Caco-2 (cell line): ENCODE data around the gene TIGIT. TPM values are rescaled to one million over a fixed set of nuclear protein-coding genes. Genes with fewer than 3 reads are reported as not detected.

ENCODE experiments used
- BruUV-seq: library from RNA; stranded (reverse); fragments of 400-500 nt; replicated peaks from 2 replicates; lab custom pipeline; 2021; lab: Mats Ljungman, UMichigan
- CTCF ChIA-PET: fragments of 300-600 bp; sonication (Branson Sonifier 250); formaldehyde crosslinking; loops from one replicate; lab custom pipeline; 2022; ENCODE audit warnings: antibody characterized with exemption; lab: Charles Lee
- POLR2A ChIA-PET: fragments of 300-600 bp; sonication (Branson Sonifier 250); formaldehyde crosslinking; loops from one replicate; lab custom pipeline; 2022; ENCODE audit warnings: antibody characterized with exemption; lab: Charles Lee
- DNase-seq, 2 experiments: peaks; one replicate each; pipeline versions ENCODE4 v3.0.0 to v3.0.0-alpha.2; 2020 to 2022
- H3K27me3 ChIP-seq: replicated peaks from 2 replicates; pipeline ENCODE4 v1.6.0; 2011; ENCODE audit warnings: low read length; ENCODE audit not compliant: control insufficient read depth, insufficient read depth
- H3K36me3 ChIP-seq: 2 replicates; pipeline ENCODE4 v1.5.1; 2011; ENCODE audit warnings: low read length; ENCODE audit not compliant: control insufficient read depth, insufficient read depth
- H3K4me1 ChIP-seq: fragments of 250-450 bp; sonication (Bioruptor Pico); 2 replicates; pipeline ENCODE4 v1.5.1; 2020; ENCODE audit warnings: mild to moderate bottlenecking
- H3K4me3 ChIP-seq: 2 replicates; pipeline ENCODE4 v1.5.1; 2011; ENCODE audit warnings: low read depth, mild to moderate bottlenecking, control low read depth, low read length
- H3K9me3 ChIP-seq: fragments of 250-450 bp; sonication (Bioruptor Pico); 2 replicates; pipeline ENCODE4 v1.5.1; 2020; ENCODE audit warnings: mild to moderate bottlenecking, moderate library complexity
- H3K27ac Mint-ChIP-seq: one replicate; pipeline ENCODE4 v1.8.0; 2022; ENCODE audit warnings: mixed read lengths; ENCODE audit not compliant: unreplicated experiment
- H3K27me3 Mint-ChIP-seq: one replicate; pipeline ENCODE4 v1.8.0; 2022; ENCODE audit warnings: mixed read lengths; ENCODE audit not compliant: insufficient read depth, unreplicated experiment
- H3K36me3 Mint-ChIP-seq: one replicate; pipeline ENCODE4 v1.8.0; 2022; ENCODE audit warnings: mild to moderate bottlenecking, mixed read lengths; ENCODE audit not compliant: insufficient read depth, unreplicated experiment
- H3K4me1 Mint-ChIP-seq: one replicate; pipeline ENCODE4 v1.8.0; 2022; ENCODE audit warnings: low read depth, mixed read lengths; ENCODE audit not compliant: unreplicated experiment
- H3K4me3 Mint-ChIP-seq: one replicate; pipeline ENCODE4 v1.8.0; 2022; ENCODE audit warnings: mild to moderate bottlenecking, moderate library complexity, mixed read lengths; ENCODE audit not compliant: unreplicated experiment
- H3K9me3 Mint-ChIP-seq: one replicate; pipeline ENCODE4 v1.8.0; 2022; ENCODE audit warnings: mixed read lengths; ENCODE audit not compliant: unreplicated experiment
- intact Hi-C: fragments of 100-400 bp; cut with micrococcal nuclease; formaldehyde crosslinking; loops from one replicate; pipeline ENCODE4 v1.10.0; 2022; ENCODE audit not compliant: unreplicated experiment
- total RNA-seq: library from RNA; stranded (reverse); gene quantifications from 2 replicates; pipeline ENCODE4 v1.2.3, GENCODE V29; 2022
- TF ChIP-seq, protein P1 (sequence below), 2 experiments: fragments of 200-600 bp in 1 of 2; IDR thresholded peaks; 1 replicate in 1 of 2; 2 replicates in 1 of 2; pipeline versions ENCODE4 v1.5.1 to v1.8.0; 2011 to 2022; ENCODE audit warnings: antibody characterized with exemption in 1 of 2, control low read depth in 1 of 2, inconsistent platforms in 1 of 2, low read depth in 1 of 2, low read length in 1 of 2, mild to moderate bottlenecking in 1 of 2, moderate library complexity in 1 of 2; ENCODE audit not compliant: insufficient read depth in 1 of 2, severe bottlenecking in 1 of 2, unreplicated experiment in 1 of 2

The TIGIT gene
- total RNA-seq, 1 experiment from 2014 or later: not detected

DNA sequence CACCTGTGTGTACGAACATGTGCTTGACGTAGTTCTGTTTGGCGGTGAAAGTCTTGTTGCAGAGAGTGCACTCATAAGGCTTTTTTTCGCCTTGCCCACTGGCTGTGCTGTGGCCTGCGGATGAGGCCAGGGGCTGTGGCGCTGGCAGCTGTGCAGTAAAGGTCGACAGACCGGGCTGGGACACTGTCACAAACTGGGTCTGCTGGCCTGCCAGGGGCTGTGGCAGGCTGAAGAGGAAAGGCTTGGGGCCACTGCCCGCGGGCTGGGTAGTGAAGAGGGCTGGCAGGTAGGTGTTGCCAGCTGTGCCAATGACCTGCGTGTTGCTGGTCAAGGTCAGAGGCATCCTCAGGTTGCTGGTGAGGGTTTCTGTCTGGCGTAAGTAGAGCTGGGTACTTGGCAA lies 56.4 kb downstream of the TIGIT start:
- H3K4me1 ChIP-seq: no peaks in the 10 kb centered on the region
- no peaks in the 10 kb centered on the region for H3K9me3 ChIP-seq
- no TSS peak for BruUV-seq
- Mint-ChIP-seq H3K4me1 (no peaks in the 10 kb centered on the region), H3K9me3 (no peaks in the 10 kb centered on the region), H3K4me3 (no peak overlapping the region), H3K27me3 (no peaks in the 10 kb centered on the region), H3K27ac (no peak overlapping the region), H3K36me3 (peaks cover 27% of the 10 kb centered on the region)
- intact Hi-C loops: no loop called here
- no peaks in the 10 kb centered on the region; the same call in 1 of the 2 replicates for H3K36me3 ChIP-seq
- no peaks in the 10 kb centered on the region for H3K27me3 ChIP-seq
- POLR2A ChIA-PET: no interaction called here
- CTCF ChIA-PET: no interaction called here
- no peak for DNase-seq
- H3K4me3 ChIP-seq: no peak overlapping the region
- TF ChIP-seq, protein P1, sequence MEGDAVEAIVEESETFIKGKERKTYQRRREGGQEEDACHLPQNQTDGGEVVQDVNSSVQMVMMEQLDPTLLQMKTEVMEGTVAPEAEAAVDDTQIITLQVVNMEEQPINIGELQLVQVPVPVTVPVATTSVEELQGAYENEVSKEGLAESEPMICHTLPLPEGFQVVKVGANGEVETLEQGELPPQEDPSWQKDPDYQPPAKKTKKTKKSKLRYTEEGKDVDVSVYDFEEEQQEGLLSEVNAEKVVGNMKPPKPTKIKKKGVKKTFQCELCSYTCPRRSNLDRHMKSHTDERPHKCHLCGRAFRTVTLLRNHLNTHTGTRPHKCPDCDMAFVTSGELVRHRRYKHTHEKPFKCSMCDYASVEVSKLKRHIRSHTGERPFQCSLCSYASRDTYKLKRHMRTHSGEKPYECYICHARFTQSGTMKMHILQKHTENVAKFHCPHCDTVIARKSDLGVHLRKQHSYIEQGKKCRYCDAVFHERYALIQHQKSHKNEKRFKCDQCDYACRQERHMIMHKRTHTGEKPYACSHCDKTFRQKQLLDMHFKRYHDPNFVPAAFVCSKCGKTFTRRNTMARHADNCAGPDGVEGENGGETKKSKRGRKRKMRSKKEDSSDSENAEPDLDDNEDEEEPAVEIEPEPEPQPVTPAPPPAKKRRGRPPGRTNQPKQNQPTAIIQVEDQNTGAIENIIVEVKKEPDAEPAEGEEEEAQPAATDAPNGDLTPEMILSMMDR (IDR thresholded peaks at IDR 0.05; ENCODE audit: insufficient read depth in 1 of 2, low read depth in 1 of 2, low read length in 1 of 2, severe bottlenecking in 1 of 2, unreplicated experiment in 1 of 2): no peak

DNA sequence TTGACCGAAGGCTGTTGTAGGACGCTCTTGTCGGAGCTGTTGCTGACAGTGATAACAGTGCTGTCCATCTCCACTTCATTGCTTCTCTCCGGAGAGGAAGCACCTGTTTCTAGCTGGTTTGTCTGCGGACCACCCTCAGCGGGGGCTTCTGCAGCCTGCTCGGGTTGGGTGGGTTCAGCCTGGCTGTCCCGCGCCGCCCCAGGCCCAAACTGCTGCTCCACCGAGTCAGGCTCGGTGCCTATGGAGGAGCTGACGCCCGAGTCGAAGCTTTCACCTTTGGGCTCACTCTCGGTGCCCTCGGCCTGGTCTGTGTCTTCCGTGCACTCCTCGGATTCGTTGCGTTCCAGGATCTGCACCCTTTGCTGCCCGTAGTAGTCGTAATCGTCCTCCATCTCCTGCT lies 56.9 kb downstream of the TIGIT start:
- no peak overlapping the region for H3K4me3 Mint-ChIP-seq
- no peaks in the 10 kb centered on the region for H3K4me1 ChIP-seq
- H3K9me3 ChIP-seq: no peaks in the 10 kb centered on the region
- TF ChIP-seq, protein P1 (IDR thresholded peaks at IDR 0.05; ENCODE audit: insufficient read depth in 1 of 2, low read depth in 1 of 2, low read length in 1 of 2, severe bottlenecking in 1 of 2, unreplicated experiment in 1 of 2): no peak
- no peak for DNase-seq
- H3K27me3 Mint-ChIP-seq: no peaks in the 10 kb centered on the region
- H3K9me3 Mint-ChIP-seq: no peaks in the 10 kb centered on the region
- POLR2A ChIA-PET: no interaction called here
- H3K27ac Mint-ChIP-seq: no peak overlapping the region
- CTCF ChIA-PET: no interaction called here
- H3K36me3 Mint-ChIP-seq: peaks cover 25% of the 10 kb centered on the region
- BruUV-seq: no TSS peak
- no peak overlapping the region for H3K4me3 ChIP-seq
- intact Hi-C loops: no loop called here
- H3K4me1 Mint-ChIP-seq: no peaks in the 10 kb centered on the region
- H3K27me3 ChIP-seq: no peaks in the 10 kb centered on the region
- no peaks in the 10 kb centered on the region; the same call in 1 of the 2 replicates for H3K36me3 ChIP-seq

DNA sequence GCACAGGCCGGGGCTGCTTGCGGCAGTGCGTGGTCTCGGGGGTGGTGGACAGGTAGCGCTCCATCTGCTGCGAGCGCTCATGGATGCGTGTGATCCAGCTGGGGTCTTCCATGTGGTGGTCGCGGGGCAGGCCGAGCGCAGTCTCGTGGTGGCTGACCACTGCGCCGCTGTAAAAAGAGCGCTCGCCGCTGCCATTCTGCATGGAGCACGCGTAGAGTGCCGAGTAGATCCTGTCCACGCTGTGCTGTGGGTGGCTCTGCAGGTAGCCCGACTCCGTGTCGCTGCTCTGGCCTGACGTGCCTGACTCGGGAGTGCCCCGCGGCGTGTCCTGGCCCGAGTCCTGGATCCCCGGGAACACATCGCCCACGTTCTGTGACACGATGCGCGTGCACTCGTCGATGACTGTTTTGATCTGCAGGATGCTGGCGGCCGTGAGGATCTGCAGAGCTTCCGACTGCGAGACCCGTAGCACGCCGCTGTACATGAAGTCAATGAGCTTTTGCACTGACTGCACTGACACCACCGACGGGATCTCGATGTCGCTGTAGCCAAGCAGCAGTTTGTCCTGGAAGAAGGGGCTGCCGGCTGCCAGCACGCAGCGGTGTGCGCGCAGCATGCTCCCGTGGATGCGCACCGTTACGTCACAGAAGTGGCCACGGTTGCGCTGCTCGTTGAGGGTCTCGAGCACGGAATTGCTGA lies 57.4 kb downstream of the TIGIT start:
- H3K9me3 Mint-ChIP-seq: no peaks in the 10 kb centered on the region
- no peaks in the 10 kb centered on the region; the same call in 1 of the 2 replicates for H3K36me3 ChIP-seq
- CTCF ChIA-PET: no interaction called here
- H3K27me3 ChIP-seq: no peaks in the 10 kb centered on the region
- no peaks in the 10 kb centered on the region for H3K4me1 ChIP-seq
- no peak overlapping the region for H3K4me3 ChIP-seq
- no peaks in the 10 kb centered on the region for H3K4me1 Mint-ChIP-seq
- no peaks in the 10 kb centered on the region for H3K27me3 Mint-ChIP-seq
- TF ChIP-seq, protein P1 (IDR thresholded peaks at IDR 0.05; ENCODE audit: insufficient read depth in 1 of 2, low read depth in 1 of 2, low read length in 1 of 2, severe bottlenecking in 1 of 2, unreplicated experiment in 1 of 2): no peak
- no peak overlapping the region for H3K4me3 Mint-ChIP-seq
- no peaks in the 10 kb centered on the region for H3K9me3 ChIP-seq
- DNase-seq: no peak
- no TSS peak for BruUV-seq
- POLR2A ChIA-PET: no interaction called here
- peaks cover 20% of the 10 kb centered on the region for H3K36me3 Mint-ChIP-seq
- intact Hi-C loops: no loop called here
- H3K27ac Mint-ChIP-seq: no peak overlapping the region
